Measurements from ENCODE around the gene GADL1.

The GADL1 gene

DNA sequence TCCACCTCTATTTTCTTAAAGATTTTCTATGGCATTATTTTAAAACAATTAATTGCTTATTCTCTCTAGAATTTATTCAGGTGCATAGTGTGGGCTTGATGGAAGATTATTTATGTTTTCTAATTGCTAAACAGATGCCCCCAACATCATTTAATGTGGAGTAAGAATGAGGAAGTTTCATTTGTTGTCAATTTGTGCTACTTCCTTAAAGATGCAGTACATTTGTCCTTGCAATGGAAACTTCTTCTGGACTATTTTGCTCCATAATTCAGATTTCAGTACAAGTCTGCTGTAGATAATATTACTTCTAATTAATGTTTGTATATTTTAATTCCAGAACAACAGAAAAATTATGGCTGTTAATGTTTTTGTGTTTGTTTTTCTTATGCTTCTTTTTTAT is 183.3 kb downstream of the GADL1 start:
- H3K4me3 ChIP-seq (ENCODE audit: low read depth, low read length), result no peak overlapping the region
- DNase-seq (ENCODE audit: low read depth), result no peak
- TF ChIP-seq, protein P1, sequence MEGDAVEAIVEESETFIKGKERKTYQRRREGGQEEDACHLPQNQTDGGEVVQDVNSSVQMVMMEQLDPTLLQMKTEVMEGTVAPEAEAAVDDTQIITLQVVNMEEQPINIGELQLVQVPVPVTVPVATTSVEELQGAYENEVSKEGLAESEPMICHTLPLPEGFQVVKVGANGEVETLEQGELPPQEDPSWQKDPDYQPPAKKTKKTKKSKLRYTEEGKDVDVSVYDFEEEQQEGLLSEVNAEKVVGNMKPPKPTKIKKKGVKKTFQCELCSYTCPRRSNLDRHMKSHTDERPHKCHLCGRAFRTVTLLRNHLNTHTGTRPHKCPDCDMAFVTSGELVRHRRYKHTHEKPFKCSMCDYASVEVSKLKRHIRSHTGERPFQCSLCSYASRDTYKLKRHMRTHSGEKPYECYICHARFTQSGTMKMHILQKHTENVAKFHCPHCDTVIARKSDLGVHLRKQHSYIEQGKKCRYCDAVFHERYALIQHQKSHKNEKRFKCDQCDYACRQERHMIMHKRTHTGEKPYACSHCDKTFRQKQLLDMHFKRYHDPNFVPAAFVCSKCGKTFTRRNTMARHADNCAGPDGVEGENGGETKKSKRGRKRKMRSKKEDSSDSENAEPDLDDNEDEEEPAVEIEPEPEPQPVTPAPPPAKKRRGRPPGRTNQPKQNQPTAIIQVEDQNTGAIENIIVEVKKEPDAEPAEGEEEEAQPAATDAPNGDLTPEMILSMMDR (conservative IDR thresholded peaks at IDR 0.05; ENCODE audit: low read depth, low read length), result no peak

DNA sequence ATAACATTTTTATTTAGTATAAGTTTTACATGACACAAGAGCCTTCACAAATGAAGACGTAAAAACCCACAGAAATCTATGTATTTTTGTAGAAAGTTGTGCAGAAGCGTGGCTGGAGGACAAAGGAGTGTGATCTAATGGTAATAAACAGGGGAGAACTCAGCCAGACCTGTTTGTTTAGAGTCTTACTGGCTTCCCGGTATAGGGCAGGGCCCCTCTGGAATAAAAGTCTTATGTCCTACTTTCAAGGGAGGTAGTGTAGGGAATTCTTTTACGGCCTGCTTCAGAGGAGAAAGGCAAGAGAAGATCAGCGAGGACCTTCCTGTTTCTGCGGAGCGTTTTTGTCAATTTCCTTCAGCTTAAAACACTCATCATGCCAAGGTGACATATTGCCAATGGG is 184.4 kb downstream of the GADL1 start:
- DNase-seq (ENCODE audit: low read depth), result no peak
- TF ChIP-seq, protein P1 (conservative IDR thresholded peaks at IDR 0.05; ENCODE audit: low read depth, low read length), result no peak

DNA sequence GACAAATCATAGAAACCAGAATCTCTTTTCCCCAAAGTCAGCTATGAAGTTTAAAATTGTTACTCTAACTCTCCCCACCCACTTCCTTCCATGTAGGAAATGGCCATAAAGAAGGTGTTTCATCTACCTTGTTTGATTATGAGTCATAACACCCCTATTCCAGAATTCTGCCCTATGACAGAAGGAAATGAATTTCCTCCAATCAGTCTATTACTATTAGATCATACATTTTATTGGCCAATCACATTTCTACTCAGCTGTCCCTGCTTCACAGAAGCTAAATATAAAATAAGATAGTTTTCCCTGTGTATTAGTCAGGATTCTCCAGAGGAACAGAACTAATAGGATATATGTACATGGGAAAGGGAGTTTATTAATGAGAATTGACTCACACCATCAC is 186.0 kb downstream of the GADL1 start:
- no peak for DNase-seq (ENCODE audit: low read depth)
- H3K4me3 ChIP-seq (ENCODE audit: low read depth, low read length), result no peak overlapping the region
- TF ChIP-seq, protein P1 (conservative IDR thresholded peaks at IDR 0.05; ENCODE audit: low read depth, low read length), result no peak

More for the DNA sequence above, 184.4 kb downstream of the GADL1 start:
- no peak overlapping the region for H3K4me3 ChIP-seq (ENCODE audit: low read depth, low read length)

DNA sequence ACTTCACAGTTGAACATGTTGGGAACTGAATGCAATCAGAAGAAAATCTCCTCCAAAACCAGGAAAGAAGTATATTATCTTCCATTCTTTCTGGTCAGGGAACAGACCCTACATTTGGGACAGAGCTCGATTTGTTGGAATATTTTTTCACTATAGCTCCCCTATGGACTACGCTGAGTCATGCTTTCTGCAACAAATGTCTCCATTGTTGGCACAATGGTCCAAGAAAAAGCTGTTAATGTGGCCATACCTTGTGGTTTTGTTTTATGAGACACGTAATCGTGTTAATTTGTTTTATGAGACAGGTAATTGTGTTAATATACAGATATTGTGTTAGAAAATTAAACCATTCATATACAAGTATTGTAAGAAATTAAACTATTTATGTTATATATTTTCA is 186.6 kb downstream of the GADL1 start:
- no peak for DNase-seq (ENCODE audit: low read depth)
- H3K4me3 ChIP-seq (ENCODE audit: low read depth, low read length), result no peak overlapping the region
- TF ChIP-seq, protein P1 (conservative IDR thresholded peaks at IDR 0.05; ENCODE audit: low read depth, low read length), result no peak

DNA sequence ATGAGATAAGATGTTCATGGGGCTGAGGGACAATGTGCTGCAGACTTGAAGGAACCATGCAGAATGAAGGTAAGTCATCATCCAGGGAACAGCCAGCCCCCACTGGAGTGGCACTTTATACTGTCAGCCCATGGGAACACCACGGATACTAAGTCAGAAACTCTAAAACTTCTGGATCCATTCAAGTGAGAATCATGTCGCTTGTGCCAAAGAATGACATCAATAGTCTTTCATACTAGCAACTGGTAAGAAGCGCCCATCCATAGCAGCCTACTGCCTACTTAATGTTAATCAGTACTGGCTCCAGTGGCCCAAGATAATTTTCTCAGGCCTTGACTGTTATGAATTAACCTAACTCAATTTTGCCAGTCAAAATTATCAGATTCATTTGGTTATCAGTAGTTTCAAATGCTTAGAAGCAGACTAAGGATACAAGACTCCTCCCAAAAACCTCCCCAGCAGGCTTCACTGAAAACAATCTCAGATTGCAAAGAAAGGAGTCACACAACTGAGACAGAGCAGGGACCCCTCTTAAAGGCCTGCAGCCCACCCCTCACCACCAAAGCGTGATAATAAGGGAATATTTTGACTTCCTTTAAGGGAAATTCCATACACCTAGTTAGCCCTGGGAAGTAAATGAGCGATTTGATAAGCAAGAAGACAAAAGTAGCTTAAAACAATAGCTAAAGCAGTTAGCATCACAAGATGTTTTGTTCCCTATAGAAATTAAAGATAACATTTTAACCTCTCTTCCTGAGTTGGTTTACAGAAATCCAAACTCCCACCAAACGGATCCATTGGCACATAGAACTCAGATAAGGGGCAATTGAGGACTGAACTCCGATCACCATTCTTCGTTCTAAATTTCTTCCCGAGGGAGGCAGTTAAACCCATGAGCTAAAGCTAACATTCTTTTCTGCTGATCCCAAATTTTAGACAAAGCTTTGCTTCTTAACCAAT is 189.2 kb downstream of the GADL1 start:
- no peak overlapping the region for H3K4me3 ChIP-seq (ENCODE audit: low read depth, low read length)
- DNase-seq (ENCODE audit: low read depth), result no peak
- TF ChIP-seq, protein P1 (conservative IDR thresholded peaks at IDR 0.05; ENCODE audit: low read depth, low read length), result no peak

DNA sequence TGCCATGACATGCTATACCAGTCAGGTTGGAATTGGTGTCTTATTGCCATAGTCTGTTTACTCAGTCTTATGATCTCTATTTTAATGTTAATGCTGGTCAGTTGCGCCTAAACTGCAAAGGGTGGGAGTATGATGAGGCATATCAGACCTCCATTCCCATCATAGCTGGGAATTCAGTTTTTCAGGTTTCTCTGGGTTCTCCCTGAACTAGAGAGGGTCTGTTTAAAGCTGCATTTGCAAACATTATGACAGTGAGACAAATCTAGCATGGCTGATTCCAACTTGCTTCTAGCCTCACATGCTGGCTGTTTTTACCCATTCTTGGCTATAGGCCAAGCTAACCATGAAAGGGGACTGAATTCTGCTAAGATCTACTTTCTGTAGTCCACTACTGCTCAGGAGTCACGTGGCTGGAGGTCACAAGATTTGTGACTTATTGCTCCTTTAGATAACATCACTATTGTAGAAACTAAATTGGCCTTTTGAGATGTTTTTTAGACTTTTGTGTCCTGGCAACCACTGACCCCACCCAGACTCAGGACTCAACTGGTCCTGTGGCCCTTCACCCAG is 191.5 kb downstream of the GADL1 start:
- DNase-seq (ENCODE audit: low read depth), result no peak
- no peak overlapping the region for H3K4me3 ChIP-seq (ENCODE audit: low read depth, low read length)
- TF ChIP-seq, protein P1 (conservative IDR thresholded peaks at IDR 0.05; ENCODE audit: low read depth, low read length), result no peak
